Measurements from ENCODE around the gene TMEM43. TPM values are rescaled to one million over a fixed set of nuclear protein-coding genes. Genes with fewer than 3 reads are reported as not detected.

Gene TMEM43
- total RNA-seq, 1 donor from 2014 or later, result 99.3 TPM

DNA sequence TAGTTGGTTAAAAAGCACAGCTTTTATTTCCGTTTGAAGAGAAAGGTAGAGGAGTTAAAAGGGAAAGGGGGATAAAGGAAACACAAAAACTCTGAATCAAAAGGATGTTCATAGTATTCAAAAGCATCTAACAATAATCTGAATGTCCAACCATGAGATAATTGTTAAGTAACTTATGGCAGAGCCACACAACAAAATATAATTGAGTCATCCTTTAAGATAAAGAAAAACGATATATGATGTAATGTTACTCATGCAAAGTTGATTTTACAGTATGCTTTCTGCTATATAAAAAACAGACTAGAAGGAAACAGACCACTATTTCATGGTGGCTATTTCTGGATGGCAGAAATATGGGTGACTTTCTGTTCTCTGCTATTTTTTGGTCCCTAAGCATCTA lies 49.6 kb downstream of the TMEM43 start:
- no peak for DNase-seq (ENCODE audit: low spot score)

DNA sequence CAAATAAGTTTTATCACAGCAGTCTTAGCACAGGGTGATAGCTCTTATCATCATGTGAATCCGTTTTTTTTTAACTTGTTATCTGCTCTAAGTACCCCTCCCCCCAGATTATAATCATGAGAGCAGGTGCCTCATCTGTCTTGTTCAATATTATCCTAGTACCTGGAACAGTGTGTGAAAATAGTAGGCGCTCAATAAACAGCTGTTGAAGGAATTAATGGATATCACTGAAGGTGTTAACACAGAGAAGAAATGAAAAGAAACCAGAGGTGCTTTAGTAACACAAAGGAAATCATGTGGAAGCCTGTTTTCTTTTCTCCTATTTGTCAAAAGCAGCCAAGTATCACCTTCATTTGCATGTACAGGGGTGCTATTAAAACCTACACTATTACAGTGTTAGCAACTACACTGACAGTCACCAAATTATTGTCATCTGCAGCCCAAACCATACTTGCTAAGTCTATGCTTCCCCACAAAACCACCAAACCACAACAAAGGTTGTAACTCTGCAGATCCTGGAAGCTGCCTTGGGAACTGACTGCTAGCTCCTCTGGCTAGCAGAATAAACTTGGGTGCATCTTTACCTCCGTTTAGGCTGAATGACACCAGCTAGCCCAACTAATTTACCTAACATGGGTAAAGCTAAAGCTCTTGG lies 50.7 kb downstream of the TMEM43 start:
- no peak for DNase-seq (ENCODE audit: low spot score)

DNA sequence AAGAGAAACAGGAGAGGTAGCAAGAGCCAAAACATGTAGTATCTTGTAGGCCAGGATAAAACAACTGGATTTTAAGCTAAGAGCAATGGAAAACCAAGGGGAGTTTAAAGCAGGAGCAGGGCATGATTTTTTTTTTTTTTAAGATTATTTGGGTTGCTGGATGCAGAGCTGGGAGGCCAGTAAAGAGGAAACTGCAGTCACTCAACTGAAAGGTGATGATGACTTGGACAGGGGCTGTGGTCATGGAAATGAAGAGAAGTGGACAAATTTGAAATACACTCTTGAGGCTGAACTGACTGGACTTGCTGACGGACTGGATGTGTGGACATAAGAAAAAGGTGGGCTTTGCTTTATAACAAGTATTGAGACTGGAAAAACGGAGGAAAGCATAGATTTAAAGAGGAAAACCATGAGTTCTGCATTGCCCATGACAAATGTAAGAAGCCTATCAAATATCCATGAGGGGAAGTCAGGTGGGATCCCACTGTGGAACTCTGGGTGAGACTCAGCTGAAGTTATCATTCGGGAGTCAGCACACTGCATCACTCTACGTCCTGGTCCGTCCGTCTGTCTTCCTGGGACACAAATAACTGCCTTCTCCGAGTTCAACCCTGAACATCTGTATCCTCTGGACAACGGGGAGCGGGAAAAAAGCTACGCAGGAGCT lies 52.9 kb downstream of the TMEM43 start:
- no peak for DNase-seq (ENCODE audit: low spot score)

GRCh38 chr3:14178247-14179113 lies 53.6 kb downstream of the TMEM43 start, which contains the start of the genes LSM3 and XPC:
LSM3 (plus strand) TSS chr3:14178817; CDS start chr3:14178861, 44 bp downstream.
XPC (minus strand) TSS chr3:14178601; CDS start chr3:14178568, 33 bp downstream.
- DNase-seq (ENCODE audit: low spot score), result peak; percentile 100

DNA sequence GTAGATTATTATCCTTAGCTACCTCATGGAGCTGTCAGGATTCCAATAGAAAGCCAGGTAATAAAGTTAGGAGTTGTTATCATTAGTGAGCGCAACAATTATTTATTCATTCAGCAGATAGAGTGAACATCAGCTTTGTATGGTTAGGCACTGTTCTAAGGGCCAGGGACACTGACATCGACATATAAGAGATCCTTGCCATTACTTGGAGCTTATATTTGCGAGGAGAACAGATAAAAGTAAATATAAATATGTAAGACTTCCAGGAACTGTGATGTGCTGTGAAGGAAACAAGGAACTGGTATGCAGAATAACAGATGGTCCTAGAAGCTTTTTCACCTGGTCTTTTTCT lies 54.2 kb downstream of the TMEM43 start:
- DNase-seq (ENCODE audit: low spot score), result no peak

GRCh38 chr3:14179795-14180194 lies 54.9 kb downstream of the TMEM43 start:
- DNase-seq (ENCODE audit: low spot score), result no peak

DNA sequence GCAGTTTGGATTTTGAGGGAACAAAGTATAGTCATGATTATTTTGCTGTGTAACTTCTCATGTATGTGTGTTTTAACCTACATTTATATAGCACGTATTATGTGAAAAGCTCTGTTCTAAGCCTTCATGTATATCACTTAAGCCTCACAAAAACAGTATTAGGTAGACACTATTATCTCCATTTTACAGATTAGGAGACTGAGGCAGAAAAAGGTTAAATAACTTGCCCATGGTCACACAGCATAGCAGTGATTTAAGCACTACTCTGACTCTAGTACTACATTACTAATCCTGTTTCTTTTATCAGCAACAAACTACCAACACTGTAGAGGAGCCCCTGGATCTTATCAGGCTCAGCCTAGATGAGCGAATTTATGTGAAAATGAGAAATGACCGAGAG lies 56.4 kb downstream of the TMEM43 start:
- DNase-seq (ENCODE audit: low spot score), result no peak

DNA sequence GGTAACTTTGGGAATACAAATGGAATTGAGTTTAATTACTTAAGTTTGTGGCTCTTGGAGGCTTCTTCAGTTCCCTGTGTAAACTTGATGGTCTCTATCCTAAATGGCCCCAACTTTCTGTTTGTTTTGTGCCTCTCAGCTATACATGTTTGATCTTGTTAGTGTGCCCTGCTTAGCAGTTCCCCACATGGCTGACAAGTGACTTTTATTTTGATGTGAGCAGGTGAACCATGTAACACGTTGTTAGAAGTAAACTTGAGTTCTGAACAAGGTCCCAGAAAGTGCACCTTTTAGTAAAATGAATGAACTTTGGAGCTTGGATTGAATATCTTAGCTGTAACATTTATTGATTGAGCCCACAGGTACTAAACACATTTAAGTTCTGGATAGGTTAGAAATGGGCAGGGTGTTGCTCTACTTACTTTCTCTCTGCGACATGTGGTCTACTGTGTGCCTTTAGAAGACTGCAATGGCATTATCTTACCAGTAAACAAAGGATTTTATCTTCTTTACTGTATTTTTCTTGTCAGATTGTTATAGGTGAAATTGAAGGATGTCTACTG lies 58.2 kb downstream of the TMEM43 start:
- no peak for DNase-seq (ENCODE audit: low spot score)

DNA sequence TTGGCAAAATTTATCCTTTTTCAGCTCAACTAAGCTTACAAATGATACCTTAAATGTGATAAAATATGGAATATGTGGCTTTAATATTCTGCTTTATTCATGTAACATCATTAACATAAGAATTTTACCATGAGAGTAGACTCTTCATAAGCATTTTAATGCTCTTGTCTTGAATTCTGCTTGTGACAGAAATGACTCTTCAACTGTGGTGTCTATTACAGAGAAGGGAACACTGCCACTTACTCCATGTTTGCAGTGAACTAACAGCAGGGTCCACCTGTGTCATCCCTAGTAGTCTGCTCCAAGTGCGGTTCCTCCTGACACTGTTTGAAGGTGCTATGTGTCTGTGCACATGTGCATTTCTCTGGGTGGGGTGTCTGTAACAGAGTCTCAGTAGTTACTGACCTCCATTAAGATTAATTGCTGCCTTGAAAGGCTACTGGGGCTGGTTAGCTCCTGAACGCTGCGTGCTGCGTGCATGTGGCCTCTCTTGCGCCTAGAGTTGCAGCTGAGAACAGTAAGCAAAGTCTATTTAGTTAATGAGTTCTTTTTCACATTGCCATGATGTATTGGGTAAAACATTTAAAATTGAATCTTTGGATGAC lies 62.1 kb downstream of the TMEM43 start:
- DNase-seq (ENCODE audit: low spot score), result no peak

- DNase-seq (ENCODE audit: low spot score), result no peak
These were observed 63.3 kb downstream of the TMEM43 start for GRCh38 chr3:14188041-14188754.

Other genes starting within 250 kb of the TMEM43 start
- not detected for gene WNT7A, start 245.0 kb upstream of the TMEM43 start, total RNA-seq
- 18.1 TPM for gene CHCHD4, start 182 bp upstream of the TMEM43 start, total RNA-seq
- 24.8 TPM for gene XPC, start 53.5 kb downstream of the TMEM43 start, total RNA-seq
- 10.0 TPM for gene LSM3, start 53.8 kb downstream of the TMEM43 start, total RNA-seq

All from mesenteric fat pad (tissue), 1 donor.